SK-N-SH (cell line): ENCODE results near the gene FLCN. TPM values are rescaled to one million over a fixed set of nuclear protein-coding genes. Genes with fewer than 3 reads are reported as not detected.

Experiments used
- CTCF ChIA-PET: fragments of 300-600, 350-600 bp; formaldehyde crosslinking; extraction: SDS; loops from one replicate; lab custom pipeline; 2021; lab: Yijun Ruan, JAX
- POLR2A ChIA-PET: fragments of 350-600 bp; sonication (Branson Sonifier 250); formaldehyde crosslinking; extraction: SDS; loops from one replicate; lab custom pipeline; 2020; ENCODE audit warnings: antibody characterized with exemption, inconsistent platforms; lab: Yijun Ruan, JAX
- DNase-seq: peaks from one replicate; pipeline ENCODE4 v3.0.0; 2012
- H2AFZ ChIP-seq: fragments of 200-600 bp; sonication (generic); 2 replicates; pipeline ENCODE4 v1.8.1; 2016; ENCODE audit warnings: antibody characterized with exemption, mild to moderate bottlenecking, low read depth
- H3F3A ChIP-seq: fragments of 200-600 bp; sonication (generic); replicated peaks from 2 replicates; pipeline ENCODE3; 2016; ENCODE audit warnings: antibody characterized with exemption, mild to moderate bottlenecking; ENCODE audit not compliant: insufficient read depth
- H3K27ac ChIP-seq, 2 experiments: fragments of 200-500 bp in 1 of 2; fragments of 200-600 bp in 1 of 2; sonication (Bioruptor generic) in 1 of 2; sonication (generic), shearing (Covaris generic) in 1 of 2; 2 replicates each; pipeline versions ENCODE4 v1.5.1 to v1.6.1; 2014 to 2016; ENCODE audit warnings: low read depth in 2 of 2, inconsistent platforms in 1 of 2, low read length in 1 of 2, mild to moderate bottlenecking in 1 of 2, mixed read lengths in 1 of 2
- H3K27me3 ChIP-seq: fragments of 200-600 bp; sonication (generic), shearing (Covaris generic); 2 replicates; pipeline ENCODE4 v1.6.1; 2016; ENCODE audit warnings: mixed run types; ENCODE audit not compliant: insufficient read depth
- H3K36me3 ChIP-seq, 2 experiments: fragments of 200-500 bp in 1 of 2; fragments of 200-600 bp in 1 of 2; sonication (Bioruptor generic) in 1 of 2; sonication (generic) in 1 of 2; replicated peaks in 1 of 2; 2 replicates each; pipeline versions ENCODE3 to v1.5.1; 2014 to 2016; ENCODE audit warnings: low read length in 1 of 2, mild to moderate bottlenecking in 1 of 2; ENCODE audit not compliant: insufficient read depth in 2 of 2, control insufficient read depth in 1 of 2
- H3K4me1 ChIP-seq, 2 experiments: fragments of 200-500 bp in 1 of 2; fragments of 200-600 bp in 1 of 2; sonication (Bioruptor generic) in 1 of 2; sonication (generic), shearing (Covaris generic) in 1 of 2; 2 replicates each; pipeline versions ENCODE4 v1.5.1 to v1.6.1; 2014 to 2016; ENCODE audit warnings: low read depth in 1 of 2, low read length in 1 of 2, mixed run types in 1 of 2; ENCODE audit not compliant: insufficient read depth in 2 of 2, control insufficient read depth in 1 of 2
- H3K4me2 ChIP-seq: fragments of 200-600 bp; sonication (generic), shearing (Covaris generic); 2 replicates; pipeline ENCODE4 v1.6.1; 2017; ENCODE audit warnings: mixed run types
- H3K4me3 ChIP-seq, 2 experiments: fragments of 200-500 bp in 1 of 2; fragments of 200-600 bp in 1 of 2; sonication (Bioruptor generic) in 1 of 2; sonication (generic), shearing (Covaris generic) in 1 of 2; 2 replicates each; pipeline versions ENCODE4 v1.5.1 to v1.8.1; 2014 to 2016; ENCODE audit warnings: low read depth in 2 of 2, inconsistent platforms in 1 of 2, low read length in 1 of 2, mild to moderate bottlenecking in 1 of 2, mixed read lengths in 1 of 2, moderate library complexity in 1 of 2
- H3K79me2 ChIP-seq: fragments of 200-600 bp; sonication (generic); 2 replicates; pipeline ENCODE4 v1.8.1; 2017; ENCODE audit warnings: mild to moderate bottlenecking; ENCODE audit not compliant: insufficient read depth
- H3K9ac ChIP-seq: fragments of 200-600 bp; sonication (generic); 2 replicates; pipeline ENCODE4 v1.6.1; 2017; ENCODE audit warnings: mixed run types
- H3K9me2 ChIP-seq: fragments of 200-600 bp; sonication (generic); 2 replicates; pipeline ENCODE4 v1.6.1; 2017; ENCODE audit warnings: mixed run types
- H3K9me3 ChIP-seq: fragments of 200-600 bp; sonication (generic); 2 replicates; pipeline ENCODE4 v1.6.1; 2017; ENCODE audit warnings: mixed run types, mild to moderate bottlenecking, moderate library complexity
- H4K20me1 ChIP-seq: fragments of 200-600 bp; sonication (generic); 2 replicates; pipeline ENCODE4 v1.6.1; 2017; ENCODE audit warnings: mild to moderate bottlenecking, mixed run types; ENCODE audit not compliant: insufficient read depth
- CTCF ChIP-seq: fragments of 200-600 bp; sonication (generic); IDR thresholded peaks from 2 replicates; pipeline ENCODE4 v1.6.1; 2017; ENCODE audit warnings: antibody characterized with exemption, mild to moderate bottlenecking, moderate library complexity
- EP300 ChIP-seq, 2 experiments: IDR thresholded peaks; 2 replicates each; pipeline versions ENCODE4 v1.4.0 to v1.6.1; 2012; ENCODE audit warnings: borderline replicate concordance in 1 of 2, low read depth in 1 of 2, low read length in 1 of 2
- FOSL2 ChIP-seq: IDR thresholded peaks from 2 replicates; pipeline ENCODE4 v1.4.0; 2012; ENCODE audit warnings: low read depth, mild to moderate bottlenecking, moderate library complexity, borderline replicate concordance
- FOXJ3 ChIP-seq: sonication (generic); formaldehyde crosslinking; IDR thresholded peaks from 2 replicates; pipeline ENCODE4 v1.5.1; 2020; ENCODE audit warnings: mild to moderate bottlenecking, missing genetic modification reagents
- GATA2 ChIP-seq: sonication (generic); formaldehyde crosslinking; IDR thresholded peaks from 2 replicates; pipeline ENCODE4 v1.5.0; 2020; ENCODE audit warnings: mild to moderate bottlenecking, missing genetic modification reagents
- MEF2A ChIP-seq: IDR thresholded peaks from 2 replicates; pipeline ENCODE4 v1.4.0; 2012; ENCODE audit warnings: low read depth, borderline replicate concordance
- MXI1 ChIP-seq: IDR thresholded peaks from 2 replicates; pipeline ENCODE4 v1.6.1; 2012; ENCODE audit warnings: mild to moderate bottlenecking, low read depth, low read length, improper control_type of control experiment
- RXRA ChIP-seq: IDR thresholded peaks from 2 replicates; pipeline ENCODE4 v1.4.0; 2012; ENCODE audit warnings: low read depth, mild to moderate bottlenecking, borderline replicate concordance
- SIN3A ChIP-seq: IDR thresholded peaks from 2 replicates; pipeline ENCODE4 v1.6.1; 2012; ENCODE audit warnings: low read depth, mild to moderate bottlenecking, low read length, moderate library complexity, borderline replicate concordance
- SMC3 ChIP-seq: IDR thresholded peaks from 2 replicates; pipeline ENCODE4 v1.6.1; 2012; ENCODE audit warnings: low read depth, low read length, improper control_type of control experiment
- TCF12 ChIP-seq: IDR thresholded peaks from 2 replicates; pipeline ENCODE4 v1.4.0; 2012
- TEAD4 ChIP-seq: IDR thresholded peaks from 2 replicates; pipeline ENCODE4 v1.4.0; 2012; ENCODE audit warnings: mild to moderate bottlenecking, borderline replicate concordance; ENCODE audit not compliant: insufficient read depth
- USF1 ChIP-seq: IDR thresholded peaks from 2 replicates; pipeline ENCODE4 v1.4.0; 2012; ENCODE audit warnings: low read depth, borderline replicate concordance
- YY1 ChIP-seq: IDR thresholded peaks from 2 replicates; pipeline ENCODE4 v1.4.0; 2012; ENCODE audit warnings: low read depth, mild to moderate bottlenecking
- WGBS: methylation state at CpG from one replicate; pipeline ENCODE4 v1.1.6; 2017; ENCODE audit warnings: low lambda C conversion rate; 5-methylcytosine and 5-hydroxymethylcytosine counted together
- polyA plus RNA-seq, 3 experiments: library from polyadenylated mRNA; depleted of rRNA; stranded (reverse); fragments of >200 nt; gene quantifications; 2 replicates each; pipeline ENCODE4 v1.2.3, GENCODE V29; 2012
- TF ChIP-seq, protein P1 (sequence below): IDR thresholded peaks from 2 replicates; pipeline ENCODE4; 2012
- TF ChIP-seq, protein P2 (sequence below): IDR thresholded peaks from 2 replicates; pipeline ENCODE4 v1.4.0; 2012; ENCODE audit warnings: low read depth, borderline replicate concordance
- TF ChIP-seq, protein P3 (sequence below): IDR thresholded peaks from 2 replicates; pipeline ENCODE4 v1.6.1; 2012; ENCODE audit warnings: mild to moderate bottlenecking, low read depth, low read length, moderate library complexity

Gene FLCN, protein sequence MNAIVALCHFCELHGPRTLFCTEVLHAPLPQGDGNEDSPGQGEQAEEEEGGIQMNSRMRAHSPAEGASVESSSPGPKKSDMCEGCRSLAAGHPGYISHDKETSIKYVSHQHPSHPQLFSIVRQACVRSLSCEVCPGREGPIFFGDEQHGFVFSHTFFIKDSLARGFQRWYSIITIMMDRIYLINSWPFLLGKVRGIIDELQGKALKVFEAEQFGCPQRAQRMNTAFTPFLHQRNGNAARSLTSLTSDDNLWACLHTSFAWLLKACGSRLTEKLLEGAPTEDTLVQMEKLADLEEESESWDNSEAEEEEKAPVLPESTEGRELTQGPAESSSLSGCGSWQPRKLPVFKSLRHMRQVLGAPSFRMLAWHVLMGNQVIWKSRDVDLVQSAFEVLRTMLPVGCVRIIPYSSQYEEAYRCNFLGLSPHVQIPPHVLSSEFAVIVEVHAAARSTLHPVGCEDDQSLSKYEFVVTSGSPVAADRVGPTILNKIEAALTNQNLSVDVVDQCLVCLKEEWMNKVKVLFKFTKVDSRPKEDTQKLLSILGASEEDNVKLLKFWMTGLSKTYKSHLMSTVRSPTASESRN
- 14.6 and 18.0 TPM in 2 replicates for polyA plus RNA-seq (2012; rRNA removed)
- 3.8 and 5.7 TPM in 2 replicates for polyA plus RNA-seq (2012; cell fraction: cytosol; rRNA removed)
- polyA plus RNA-seq (2012; cell fraction: nucleus; rRNA removed) = 83.5 and 87.5 TPM in 2 replicates

- POLR2A ChIA-PET = interaction anchor here (1.0 to 1.3 kb wide), 3 partner anchors 30 to 150 kb away, joined by 3 to 5 read pairs (median 3); no protein-coding TSS in a partner anchor
- H3K79me2 ChIP-seq = peaks cover 46% of the 10 kb centered on the region
- CTCF ChIA-PET = interaction anchor here (1.3 kb wide), 1 partner anchor 239 kb away, joined by 5 read pairs; no protein-coding TSS in a partner anchor
- H3K27me3 ChIP-seq = no peaks in the 10 kb centered on the region
- no peaks in the 10 kb centered on the region for H3K9me3 ChIP-seq
- H4K20me1 ChIP-seq = peaks cover 21% of the 10 kb centered on the region
- H2AFZ ChIP-seq = peak within 1 kb of the TSS; percentile 99
- H3F3A ChIP-seq = no peaks in the 10 kb centered on the region
- peaks cover 0 to 3% of the 10 kb centered on the region in 2 experiments for H3K36me3 ChIP-seq
- H3K9ac ChIP-seq = peak within 1 kb of the TSS; percentile 96
- peak; percentile 96 for DNase-seq
- under 1% methylated on average over 36 of the region's 53 CpGs for WGBS
- H3K27ac ChIP-seq = peak within 1 kb of the TSS; percentile 87 to 96
- H3K4me3 ChIP-seq = peak within 1 kb of the TSS; percentile 80 to 100
- H3K9me2 ChIP-seq = no peaks in the 10 kb centered on the region
- peaks cover 4 to 12% of the 10 kb centered on the region in 2 experiments; a peak in 3 of 4 replicates for H3K4me1 ChIP-seq
- peak within 1 kb of the TSS; percentile 99 for H3K4me2 ChIP-seq
- TF ChIP-seq, protein P1, sequence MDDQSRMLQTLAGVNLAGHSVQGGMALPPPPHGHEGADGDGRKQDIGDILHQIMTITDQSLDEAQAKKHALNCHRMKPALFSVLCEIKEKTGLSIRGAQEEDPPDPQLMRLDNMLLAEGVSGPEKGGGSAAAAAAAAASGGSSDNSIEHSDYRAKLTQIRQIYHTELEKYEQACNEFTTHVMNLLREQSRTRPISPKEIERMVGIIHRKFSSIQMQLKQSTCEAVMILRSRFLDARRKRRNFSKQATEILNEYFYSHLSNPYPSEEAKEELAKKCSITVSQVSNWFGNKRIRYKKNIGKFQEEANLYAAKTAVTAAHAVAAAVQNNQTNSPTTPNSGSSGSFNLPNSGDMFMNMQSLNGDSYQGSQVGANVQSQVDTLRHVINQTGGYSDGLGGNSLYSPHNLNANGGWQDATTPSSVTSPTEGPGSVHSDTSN = no peak
- TF ChIP-seq USF1 = peak; percentile 98
- peak in 1 of 2 experiments; percentile 78; a peak in 1 of 4 replicates for TF ChIP-seq EP300 (IDR thresholded peaks at IDR 0.05; ENCODE audit: borderline replicate concordance in 1 of 2, low read depth in 1 of 2, low read length in 1 of 2)
- TF ChIP-seq FOXJ3 (CRISPR knock-in tag) = no peak
- TF ChIP-seq GATA2 = no peak
- no peak for TF ChIP-seq FOSL2
- no peak for TF ChIP-seq CTCF
- TF ChIP-seq MXI1 = peak; percentile 82
- no peak for TF ChIP-seq TEAD4
- TF ChIP-seq SMC3 = no peak
- no peak for TF ChIP-seq TCF12
- TF ChIP-seq, protein P2, sequence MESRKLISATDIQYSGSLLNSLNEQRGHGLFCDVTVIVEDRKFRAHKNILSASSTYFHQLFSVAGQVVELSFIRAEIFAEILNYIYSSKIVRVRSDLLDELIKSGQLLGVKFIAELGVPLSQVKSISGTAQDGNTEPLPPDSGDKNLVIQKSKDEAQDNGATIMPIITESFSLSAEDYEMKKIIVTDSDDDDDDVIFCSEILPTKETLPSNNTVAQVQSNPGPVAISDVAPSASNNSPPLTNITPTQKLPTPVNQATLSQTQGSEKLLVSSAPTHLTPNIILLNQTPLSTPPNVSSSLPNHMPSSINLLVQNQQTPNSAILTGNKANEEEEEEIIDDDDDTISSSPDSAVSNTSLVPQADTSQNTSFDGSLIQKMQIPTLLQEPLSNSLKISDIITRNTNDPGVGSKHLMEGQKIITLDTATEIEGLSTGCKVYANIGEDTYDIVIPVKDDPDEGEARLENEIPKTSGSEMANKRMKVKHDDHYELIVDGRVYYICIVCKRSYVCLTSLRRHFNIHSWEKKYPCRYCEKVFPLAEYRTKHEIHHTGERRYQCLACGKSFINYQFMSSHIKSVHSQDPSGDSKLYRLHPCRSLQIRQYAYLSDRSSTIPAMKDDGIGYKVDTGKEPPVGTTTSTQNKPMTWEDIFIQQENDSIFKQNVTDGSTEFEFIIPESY = no peak
- TF ChIP-seq, protein P3, sequence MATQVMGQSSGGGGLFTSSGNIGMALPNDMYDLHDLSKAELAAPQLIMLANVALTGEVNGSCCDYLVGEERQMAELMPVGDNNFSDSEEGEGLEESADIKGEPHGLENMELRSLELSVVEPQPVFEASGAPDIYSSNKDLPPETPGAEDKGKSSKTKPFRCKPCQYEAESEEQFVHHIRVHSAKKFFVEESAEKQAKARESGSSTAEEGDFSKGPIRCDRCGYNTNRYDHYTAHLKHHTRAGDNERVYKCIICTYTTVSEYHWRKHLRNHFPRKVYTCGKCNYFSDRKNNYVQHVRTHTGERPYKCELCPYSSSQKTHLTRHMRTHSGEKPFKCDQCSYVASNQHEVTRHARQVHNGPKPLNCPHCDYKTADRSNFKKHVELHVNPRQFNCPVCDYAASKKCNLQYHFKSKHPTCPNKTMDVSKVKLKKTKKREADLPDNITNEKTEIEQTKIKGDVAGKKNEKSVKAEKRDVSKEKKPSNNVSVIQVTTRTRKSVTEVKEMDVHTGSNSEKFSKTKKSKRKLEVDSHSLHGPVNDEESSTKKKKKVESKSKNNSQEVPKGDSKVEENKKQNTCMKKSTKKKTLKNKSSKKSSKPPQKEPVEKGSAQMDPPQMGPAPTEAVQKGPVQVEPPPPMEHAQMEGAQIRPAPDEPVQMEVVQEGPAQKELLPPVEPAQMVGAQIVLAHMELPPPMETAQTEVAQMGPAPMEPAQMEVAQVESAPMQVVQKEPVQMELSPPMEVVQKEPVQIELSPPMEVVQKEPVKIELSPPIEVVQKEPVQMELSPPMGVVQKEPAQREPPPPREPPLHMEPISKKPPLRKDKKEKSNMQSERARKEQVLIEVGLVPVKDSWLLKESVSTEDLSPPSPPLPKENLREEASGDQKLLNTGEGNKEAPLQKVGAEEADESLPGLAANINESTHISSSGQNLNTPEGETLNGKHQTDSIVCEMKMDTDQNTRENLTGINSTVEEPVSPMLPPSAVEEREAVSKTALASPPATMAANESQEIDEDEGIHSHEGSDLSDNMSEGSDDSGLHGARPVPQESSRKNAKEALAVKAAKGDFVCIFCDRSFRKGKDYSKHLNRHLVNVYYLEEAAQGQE = no peak
- no peak for TF ChIP-seq YY1
- no peak for TF ChIP-seq RXRA
- TF ChIP-seq MEF2A = no peak
- TF ChIP-seq SIN3A = peak; percentile 43; the same call in 1 of the 2 replicates
Measured at GRCh38 chr17:17237026-17237799, at the start of gene FLCN. FLCN (minus strand) TSS chr17:17237168; CDS start chr17:17228137, 9,031 bp downstream.
